Measurements from ENCODE around the gene PAPPA2.

The PAPPA2 gene

DNA sequence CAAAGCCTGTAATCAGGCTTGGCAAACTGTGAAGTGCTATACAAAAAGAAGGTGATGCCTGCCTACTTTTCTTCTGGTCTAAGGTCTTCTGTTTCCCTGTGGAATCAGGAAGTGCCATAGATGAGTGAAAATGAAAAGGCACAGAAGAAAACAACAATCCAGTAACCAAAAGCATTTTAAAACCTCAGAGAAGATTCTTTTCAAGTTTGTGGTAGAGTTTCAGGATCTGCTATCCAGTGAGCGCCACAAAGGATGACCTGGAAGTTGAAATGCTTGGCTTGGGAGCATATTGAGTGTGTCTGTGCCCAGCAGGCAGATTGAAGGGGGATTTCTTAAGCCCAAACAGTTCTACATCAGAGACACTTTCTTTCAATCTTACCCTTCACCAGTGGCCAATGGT, 272.2 kb downstream of the PAPPA2 start:
- TF ChIP-seq, protein P1, sequence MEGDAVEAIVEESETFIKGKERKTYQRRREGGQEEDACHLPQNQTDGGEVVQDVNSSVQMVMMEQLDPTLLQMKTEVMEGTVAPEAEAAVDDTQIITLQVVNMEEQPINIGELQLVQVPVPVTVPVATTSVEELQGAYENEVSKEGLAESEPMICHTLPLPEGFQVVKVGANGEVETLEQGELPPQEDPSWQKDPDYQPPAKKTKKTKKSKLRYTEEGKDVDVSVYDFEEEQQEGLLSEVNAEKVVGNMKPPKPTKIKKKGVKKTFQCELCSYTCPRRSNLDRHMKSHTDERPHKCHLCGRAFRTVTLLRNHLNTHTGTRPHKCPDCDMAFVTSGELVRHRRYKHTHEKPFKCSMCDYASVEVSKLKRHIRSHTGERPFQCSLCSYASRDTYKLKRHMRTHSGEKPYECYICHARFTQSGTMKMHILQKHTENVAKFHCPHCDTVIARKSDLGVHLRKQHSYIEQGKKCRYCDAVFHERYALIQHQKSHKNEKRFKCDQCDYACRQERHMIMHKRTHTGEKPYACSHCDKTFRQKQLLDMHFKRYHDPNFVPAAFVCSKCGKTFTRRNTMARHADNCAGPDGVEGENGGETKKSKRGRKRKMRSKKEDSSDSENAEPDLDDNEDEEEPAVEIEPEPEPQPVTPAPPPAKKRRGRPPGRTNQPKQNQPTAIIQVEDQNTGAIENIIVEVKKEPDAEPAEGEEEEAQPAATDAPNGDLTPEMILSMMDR (conservative IDR thresholded peaks at IDR 0.05; ENCODE audit: low read length): no peak
- no peak overlapping the region for H3K4me3 ChIP-seq (ENCODE audit: low read length)

DNA sequence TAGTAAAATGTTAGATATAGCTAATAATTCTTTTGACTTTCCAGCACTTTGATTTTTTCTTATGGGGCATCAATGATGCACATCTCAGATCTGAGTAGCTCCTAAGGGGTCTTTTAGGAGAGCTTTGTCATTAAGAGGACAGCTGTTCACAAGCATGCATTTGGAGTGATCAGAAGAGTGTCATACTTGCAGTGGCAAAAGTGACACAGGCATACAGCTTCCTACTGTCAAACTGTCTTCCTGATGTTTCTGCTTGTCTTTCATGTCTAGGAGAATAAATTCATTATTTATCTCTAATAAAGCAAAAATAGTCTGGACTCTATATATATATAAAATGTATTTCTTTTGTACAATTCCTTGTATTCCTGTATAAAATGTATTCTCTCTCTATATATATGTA, 273.0 kb downstream of the PAPPA2 start:
- H3K4me3 ChIP-seq (ENCODE audit: low read length): no peak overlapping the region
- DNase-seq (ENCODE audit: low read depth): no peak
- TF ChIP-seq, protein P1 (conservative IDR thresholded peaks at IDR 0.05; ENCODE audit: low read length): no peak

More for the DNA sequence above, 272.2 kb downstream of the PAPPA2 start:
- DNase-seq (ENCODE audit: low read depth): peak; percentile 15

DNA sequence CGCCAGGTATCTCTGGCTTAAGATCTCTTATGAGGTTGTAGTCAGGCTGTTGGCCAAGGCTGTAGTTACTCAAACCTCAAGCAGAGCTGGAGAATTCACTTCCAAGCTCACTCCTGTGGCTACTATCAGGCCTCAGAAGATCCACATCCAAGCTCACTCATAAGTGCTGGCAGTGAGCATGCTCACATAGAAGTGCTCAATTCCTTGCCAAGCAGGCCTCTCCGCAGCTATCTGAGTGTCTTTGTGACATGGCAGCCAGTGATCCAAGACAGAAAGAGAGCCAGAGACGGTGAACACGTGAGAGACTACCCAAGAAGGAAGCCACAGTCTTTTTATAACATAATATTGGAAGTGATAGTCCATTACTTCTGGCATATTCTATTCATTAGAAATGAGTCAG, 278.2 kb downstream of the PAPPA2 start:
- TF ChIP-seq, protein P1 (conservative IDR thresholded peaks at IDR 0.05; ENCODE audit: low read length): no peak
- DNase-seq (ENCODE audit: low read depth): no peak
- no peak overlapping the region for H3K4me3 ChIP-seq (ENCODE audit: low read length)

DNA sequence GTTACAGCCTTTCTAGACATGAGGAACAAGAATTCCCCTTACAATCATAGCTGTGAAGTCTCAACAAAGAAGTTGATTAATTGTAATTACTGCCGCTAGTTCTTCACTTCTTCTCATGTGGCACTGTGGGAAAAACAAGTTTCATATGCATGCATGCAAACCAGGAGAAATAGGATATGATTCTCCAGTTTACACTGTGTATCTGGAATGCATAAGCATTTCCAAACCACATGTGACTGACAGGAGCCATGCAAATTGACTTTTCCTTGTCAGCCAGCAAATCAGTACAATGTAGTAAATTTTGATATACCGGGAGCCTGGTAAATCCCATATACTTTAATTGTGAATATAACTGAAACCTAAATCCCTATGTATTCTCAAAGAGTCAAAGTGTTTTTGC, 279.3 kb downstream of the PAPPA2 start:
- DNase-seq (ENCODE audit: low read depth): no peak
- no peak overlapping the region for H3K4me3 ChIP-seq (ENCODE audit: low read length)
- TF ChIP-seq, protein P1 (conservative IDR thresholded peaks at IDR 0.05; ENCODE audit: low read length): no peak

DNA sequence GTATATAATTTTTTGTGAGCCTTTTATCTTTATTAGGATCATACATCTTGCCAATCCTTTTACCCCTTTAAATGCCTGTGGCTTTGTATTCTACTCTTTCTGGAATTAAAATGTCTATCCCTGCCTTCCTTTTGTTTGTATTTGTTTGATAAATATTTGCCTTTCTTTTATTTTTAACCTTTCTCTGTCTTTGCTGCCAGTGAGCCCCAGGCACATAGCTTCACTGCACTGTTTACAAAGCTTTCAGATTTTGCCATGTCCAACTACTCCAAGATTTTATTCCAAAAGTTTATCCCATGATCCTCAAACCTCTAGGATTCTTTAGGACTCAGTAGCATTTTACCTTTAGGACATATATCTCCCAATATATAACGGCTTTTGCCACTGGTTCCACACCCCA, 281.2 kb downstream of the PAPPA2 start:
- H3K4me3 ChIP-seq (ENCODE audit: low read length): no peak overlapping the region
- TF ChIP-seq, protein P1 (conservative IDR thresholded peaks at IDR 0.05; ENCODE audit: low read length): no peak
- no peak for DNase-seq (ENCODE audit: low read depth)

DNA sequence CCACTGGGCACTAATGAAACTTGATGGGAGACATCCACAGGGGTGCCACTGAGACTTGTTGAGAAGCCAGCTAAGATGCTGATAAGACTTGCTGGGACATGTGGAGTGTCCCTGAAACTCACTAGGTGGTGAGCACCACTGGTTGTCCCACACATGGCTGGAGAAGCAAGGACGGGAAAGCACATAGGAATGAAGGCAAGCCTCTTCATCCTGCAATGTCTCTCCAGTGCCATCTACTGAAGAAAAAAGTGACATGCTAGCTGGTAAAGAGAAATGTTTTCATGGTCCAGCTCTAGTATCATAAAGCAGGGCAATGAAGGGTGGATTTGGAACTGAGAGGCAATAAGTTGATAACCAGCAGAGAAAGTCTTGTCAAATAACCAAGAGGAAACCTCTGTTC, 283.0 kb downstream of the PAPPA2 start:
- TF ChIP-seq, protein P1 (conservative IDR thresholded peaks at IDR 0.05; ENCODE audit: low read length): peak; percentile 49
- no peak overlapping the region for H3K4me3 ChIP-seq (ENCODE audit: low read length)
- DNase-seq (ENCODE audit: low read depth): peak; percentile 5

DNA sequence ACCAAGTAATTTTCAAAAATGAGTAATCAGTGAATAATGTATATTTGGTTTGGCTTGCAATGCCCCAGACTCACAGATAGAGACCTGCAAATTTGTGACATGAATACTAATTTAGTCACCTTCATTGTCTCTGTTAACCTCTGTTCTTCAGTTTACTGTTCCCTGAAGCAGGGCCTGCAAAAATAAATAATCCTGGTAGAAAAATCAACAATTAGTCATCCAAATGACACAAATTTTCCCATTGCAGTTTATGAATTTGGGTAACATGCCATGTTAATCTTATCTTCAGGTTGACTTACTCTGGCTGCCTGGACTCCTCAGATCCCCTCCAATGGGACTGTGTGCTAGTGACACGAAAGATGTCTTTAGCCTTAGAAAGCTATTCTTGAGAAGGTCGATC, 289.5 kb downstream of the PAPPA2 start:
- no peak overlapping the region for H3K4me3 ChIP-seq (ENCODE audit: low read length)
- no peak for DNase-seq (ENCODE audit: low read depth)
- TF ChIP-seq, protein P1 (conservative IDR thresholded peaks at IDR 0.05; ENCODE audit: low read length): no peak

All from AG10803 (cell line).